Amygdala (tissue), 56 donors: ENCODE data around the gene SGCA.

Experiments
- DNase-seq, 56 donors: peaks; one replicate each; lab custom pipeline; 2025; lab: John Stamatoyannopoulos, UW

The SGCA gene

DNA sequence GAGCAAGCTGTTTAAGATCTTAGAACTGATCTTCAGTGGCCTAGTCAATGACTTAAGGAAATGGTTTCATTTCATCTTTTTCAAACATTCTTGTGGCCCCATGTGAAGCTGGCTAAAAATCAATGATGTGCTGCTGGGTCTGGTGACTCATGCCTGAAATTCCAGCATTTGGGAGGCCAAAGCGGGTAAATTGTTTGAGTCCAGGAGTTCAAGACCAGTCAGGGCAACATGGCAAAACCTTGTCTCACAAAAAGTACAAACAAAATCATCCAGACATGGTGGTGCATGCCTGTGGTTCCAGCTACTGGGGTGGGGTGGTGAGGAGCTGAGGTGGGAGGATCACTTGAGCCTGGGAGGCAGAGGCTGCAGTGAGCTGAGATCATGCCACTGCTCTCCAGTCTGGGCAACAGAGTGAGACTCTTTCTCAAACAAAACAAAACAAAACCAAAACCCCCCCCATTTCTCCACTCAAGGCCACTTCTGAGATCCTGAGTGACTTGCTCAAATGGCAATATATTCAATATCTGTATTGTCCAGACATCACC lies 53.0 kb downstream of the SGCA start:
- DNase-seq: no peak

DNA sequence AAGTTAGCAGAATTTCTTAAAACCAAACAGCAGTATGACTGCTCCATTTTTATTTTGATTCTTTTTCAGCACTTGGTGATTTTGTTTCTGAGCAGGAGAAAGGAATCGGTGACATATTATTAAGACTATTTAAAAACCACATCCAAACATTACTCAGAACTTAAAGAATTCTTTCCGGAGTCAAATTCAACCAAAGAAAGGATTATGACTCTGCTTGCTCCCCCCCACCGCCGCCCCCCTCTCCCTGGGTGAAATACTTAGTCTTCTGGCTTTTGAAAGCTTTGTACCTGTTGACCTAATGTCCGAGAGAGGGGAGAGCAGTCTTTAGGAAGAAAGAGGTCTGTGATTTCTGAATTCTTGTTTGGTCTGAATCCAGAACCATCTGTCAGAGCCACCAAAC lies 53.5 kb downstream of the SGCA start:
- DNase-seq: no peak

GRCh38 chr17:50219939-50220465 lies 54.2 kb downstream of the SGCA start:
- DNase-seq: no peak

DNA sequence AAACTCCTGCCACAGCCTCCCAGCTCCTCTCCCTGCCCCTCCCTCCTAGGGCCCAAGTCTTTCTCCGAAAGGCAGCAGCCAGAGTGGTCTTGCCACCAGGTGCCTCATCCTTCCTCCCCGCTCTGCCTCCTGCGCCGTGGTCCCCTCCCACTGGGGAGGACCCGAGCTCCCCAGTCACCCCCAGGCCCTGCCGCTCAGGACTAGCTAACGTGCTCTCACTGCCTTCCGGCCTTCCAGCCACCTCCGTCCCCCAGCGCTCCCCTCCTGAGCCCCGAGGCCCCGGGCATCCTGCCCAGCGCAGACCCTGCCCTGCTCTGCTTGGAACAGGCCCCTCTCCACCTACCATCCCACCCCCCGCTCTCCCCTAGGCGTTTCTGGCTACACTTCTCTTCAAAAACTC lies 55.0 kb downstream of the SGCA start:
- DNase-seq: no peak

- no peak for DNase-seq
Measured at GRCh38 chr17:50221266-50221863, 55.6 kb downstream of the SGCA start.

GRCh38 chr17:50221864-50222545 lies 56.2 kb downstream of the SGCA start:
- DNase-seq: peak in 4 of 56 donors; percentile 4 to 24 (median 16)

GRCh38 chr17:50222922-50223321 lies 57.1 kb downstream of the SGCA start:
- DNase-seq: no peak
